OCI-LY1 (cell line): Measurements from ENCODE around the gene COL5A2.
A peak's percentile ranks its signal among the peaks of the same experiment; 100 is the strongest.

Experiments
- H2AFZ ChIP-seq: fragments of 200-600 bp; sonication (generic), shearing (Covaris generic); 2 replicates; pipeline ENCODE4 v1.6.0; 2014; ENCODE audit warnings: antibody characterized with exemption, mild to moderate bottlenecking, low read length
- H3F3A ChIP-seq: fragments of 200-600 bp; sonication (generic), shearing (Covaris generic); 2 replicates; pipeline ENCODE4 v1.6.0; 2014; ENCODE audit warnings: mild to moderate bottlenecking, antibody characterized with exemption, low read length, moderate library complexity; ENCODE audit not compliant: insufficient read depth
- H3K27ac ChIP-seq: fragments of 200-600 bp; sonication (generic); 2 replicates; pipeline ENCODE4 v1.5.1; 2014; ENCODE audit warnings: low read length, mixed run types, mild to moderate bottlenecking, low read depth; ENCODE audit not compliant: poor library complexity, severe bottlenecking
- H3K27me3 ChIP-seq: fragments of 200-600 bp; sonication (generic); 2 replicates; pipeline ENCODE4 v1.6.0; 2014; ENCODE audit warnings: antibody characterized with exemption, mild to moderate bottlenecking, low read length, moderate library complexity; ENCODE audit not compliant: insufficient read depth
- H3K36me3 ChIP-seq: fragments of 200-600 bp; sonication (generic); 2 replicates; pipeline ENCODE4 v1.6.1; 2014; ENCODE audit warnings: mild to moderate bottlenecking, antibody characterized with exemption, low read length, moderate library complexity, mixed read lengths; ENCODE audit not compliant: insufficient read depth
- H3K4me1 ChIP-seq: fragments of 200-600 bp; sonication (generic); 2 replicates; pipeline ENCODE4 v1.5.1; 2014; ENCODE audit warnings: mild to moderate bottlenecking, low read length, moderate library complexity; ENCODE audit not compliant: insufficient read depth, severe bottlenecking
- H3K4me2 ChIP-seq: fragments of 200-600 bp; sonication (generic), shearing (Covaris generic); 2 replicates; pipeline ENCODE4 v1.6.1; 2014; ENCODE audit warnings: low read length
- H3K4me3 ChIP-seq: fragments of 200-600 bp; sonication (generic); 2 replicates; pipeline ENCODE4 v1.5.1; 2014; ENCODE audit warnings: low read length, low read depth, mild to moderate bottlenecking, mixed read lengths; ENCODE audit not compliant: poor library complexity, severe bottlenecking
- H3K79me2 ChIP-seq: fragments of 200-600 bp; shearing (Covaris generic); 2 replicates; pipeline ENCODE4 v1.6.1; 2016; ENCODE audit warnings: mixed run types, low read length, mixed read lengths; ENCODE audit not compliant: insufficient read depth
- H3K9ac ChIP-seq: fragments of 200-600 bp; sonication (generic), shearing (Covaris generic); 2 replicates; pipeline ENCODE4 v1.6.1; 2014; ENCODE audit warnings: mild to moderate bottlenecking, low read length, mixed read lengths
- H3K9me2 ChIP-seq: fragments of 200-600 bp; sonication (generic), shearing (Covaris generic); 2 replicates; pipeline ENCODE4 v1.6.1; 2014; ENCODE audit warnings: low read depth, mild to moderate bottlenecking, low read length, mixed read lengths
- H3K9me3 ChIP-seq: fragments of 200-600 bp; shearing (Covaris generic); 2 replicates; pipeline ENCODE4 v1.6.1; 2014; ENCODE audit warnings: low read length, mixed read lengths
- H4K20me1 ChIP-seq: fragments of 200-600 bp; sonication (generic), shearing (Covaris generic); 2 replicates; pipeline ENCODE4 v1.6.0; 2016; ENCODE audit warnings: mild to moderate bottlenecking, low read length; ENCODE audit not compliant: insufficient read depth
- EZH2 ChIP-seq: fragments of 200-600 bp; sonication (generic), shearing (Covaris generic); IDR thresholded peaks from 2 replicates; pipeline ENCODE4 v1.8.0; 2017; ENCODE audit warnings: borderline replicate concordance, mixed run types, mild to moderate bottlenecking, antibody characterized with exemption, low read length, moderate library complexity, mixed read lengths
- TF ChIP-seq, protein P1 (sequence below): fragments of 200-600 bp; sonication (generic), shearing (Covaris generic); IDR thresholded peaks from 2 replicates; pipeline ENCODE4 v1.5.1; 2017; ENCODE audit warnings: mild to moderate bottlenecking, antibody characterized with exemption, low read length, moderate library complexity, mixed read lengths

The COL5A2 gene

DNA sequence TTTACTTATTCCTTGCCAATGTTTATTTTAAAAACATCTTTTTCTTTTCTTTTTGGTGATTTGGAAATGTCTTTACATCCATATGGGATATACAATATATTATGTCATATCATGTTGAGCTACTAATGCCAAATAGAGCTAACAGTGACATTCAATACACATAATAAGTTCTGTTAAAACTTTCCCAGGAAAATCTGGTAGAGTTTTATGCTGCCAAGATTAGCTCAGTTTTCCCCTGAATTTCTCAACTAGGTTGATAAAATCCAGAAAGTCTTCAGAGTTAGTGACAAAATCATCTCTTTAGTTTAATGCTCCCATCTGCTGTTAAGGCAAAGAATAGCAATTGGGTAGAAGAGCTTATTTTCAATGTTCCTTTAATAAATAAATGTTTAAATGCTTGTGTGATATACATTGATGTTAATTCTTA lies 195.5 kb downstream of the COL5A2 start:
- Histone ChIP-seq H3K36me3 (no peaks in the 10 kb centered on the region), H4K20me1 (no peaks in the 10 kb centered on the region), H3F3A (no peaks in the 10 kb centered on the region), H3K79me2 (no peaks in the 10 kb centered on the region), H2AFZ (no peak overlapping the region), H3K4me3 (no peak overlapping the region), H3K9ac (no peak overlapping the region), H3K4me1 (peaks cover 25% of the 10 kb centered on the region), H3K27ac (no peak overlapping the region), H3K4me2 (no peak overlapping the region), H3K9me2 (no peaks in the 10 kb centered on the region), H3K27me3 (no peaks in the 10 kb centered on the region), H3K9me3 (no peaks in the 10 kb centered on the region)
- no peak for TF ChIP-seq EZH2
- TF ChIP-seq, protein P1, sequence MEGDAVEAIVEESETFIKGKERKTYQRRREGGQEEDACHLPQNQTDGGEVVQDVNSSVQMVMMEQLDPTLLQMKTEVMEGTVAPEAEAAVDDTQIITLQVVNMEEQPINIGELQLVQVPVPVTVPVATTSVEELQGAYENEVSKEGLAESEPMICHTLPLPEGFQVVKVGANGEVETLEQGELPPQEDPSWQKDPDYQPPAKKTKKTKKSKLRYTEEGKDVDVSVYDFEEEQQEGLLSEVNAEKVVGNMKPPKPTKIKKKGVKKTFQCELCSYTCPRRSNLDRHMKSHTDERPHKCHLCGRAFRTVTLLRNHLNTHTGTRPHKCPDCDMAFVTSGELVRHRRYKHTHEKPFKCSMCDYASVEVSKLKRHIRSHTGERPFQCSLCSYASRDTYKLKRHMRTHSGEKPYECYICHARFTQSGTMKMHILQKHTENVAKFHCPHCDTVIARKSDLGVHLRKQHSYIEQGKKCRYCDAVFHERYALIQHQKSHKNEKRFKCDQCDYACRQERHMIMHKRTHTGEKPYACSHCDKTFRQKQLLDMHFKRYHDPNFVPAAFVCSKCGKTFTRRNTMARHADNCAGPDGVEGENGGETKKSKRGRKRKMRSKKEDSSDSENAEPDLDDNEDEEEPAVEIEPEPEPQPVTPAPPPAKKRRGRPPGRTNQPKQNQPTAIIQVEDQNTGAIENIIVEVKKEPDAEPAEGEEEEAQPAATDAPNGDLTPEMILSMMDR = peak; percentile 37

DNA sequence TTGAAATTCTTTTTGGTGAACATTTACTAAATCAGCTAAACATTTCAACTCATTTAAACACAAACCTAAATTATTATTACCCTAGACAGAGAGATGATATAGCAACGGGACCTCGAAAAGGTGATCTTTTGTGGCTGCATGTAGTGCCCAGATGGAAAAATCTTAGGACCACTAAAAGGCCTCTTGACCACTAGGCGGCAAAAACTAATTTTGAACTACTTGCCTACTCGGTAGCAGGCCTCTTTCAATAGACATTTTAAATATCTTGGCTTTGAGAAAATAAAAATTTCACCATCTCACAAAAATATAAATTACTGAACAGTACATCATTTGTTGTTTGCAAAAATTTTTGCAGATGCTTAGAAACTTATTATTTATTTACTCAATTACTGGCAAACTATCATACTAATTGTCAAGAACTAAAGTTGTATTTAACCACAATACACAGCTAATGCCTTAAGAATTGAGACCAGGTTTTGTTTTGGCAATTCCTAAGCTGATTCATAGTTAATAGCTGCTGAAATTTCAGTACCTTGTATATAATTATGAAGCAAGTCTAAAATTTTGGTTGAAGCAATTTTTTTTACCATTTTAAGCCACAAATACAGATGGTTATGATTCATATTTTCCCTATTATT lies 196.0 kb downstream of the COL5A2 start:
- Histone ChIP-seq H3K9me2 (no peaks in the 10 kb centered on the region), H3K4me3 (no peak overlapping the region), H3K4me1 (peaks cover 30% of the 10 kb centered on the region), H3K9me3 (no peaks in the 10 kb centered on the region), H3K9ac (no peak overlapping the region), H4K20me1 (no peaks in the 10 kb centered on the region), H3F3A (no peaks in the 10 kb centered on the region), H3K27me3 (no peaks in the 10 kb centered on the region), H3K79me2 (no peaks in the 10 kb centered on the region), H3K27ac (no peak overlapping the region), H2AFZ (no peak overlapping the region), H3K4me2 (no peak overlapping the region), H3K36me3 (no peaks in the 10 kb centered on the region)
- no peak for TF ChIP-seq EZH2
- TF ChIP-seq, protein P1 = peak; percentile 47; the same call in 1 of the 2 replicates
